ENCODE measurements around the gene MGA. TPM values are rescaled to one million over a fixed set of nuclear protein-coding genes. Genes with fewer than 3 reads are reported as not detected.
"Not testable (repeated sequence)": the region's sequence is repeated elsewhere in the genome, so short reads cannot be mapped to it uniquely, and the experiment has no call there.

The MGA gene
- total RNA-seq, 1 donor from 2014 or later = 58.3 TPM

DNA sequence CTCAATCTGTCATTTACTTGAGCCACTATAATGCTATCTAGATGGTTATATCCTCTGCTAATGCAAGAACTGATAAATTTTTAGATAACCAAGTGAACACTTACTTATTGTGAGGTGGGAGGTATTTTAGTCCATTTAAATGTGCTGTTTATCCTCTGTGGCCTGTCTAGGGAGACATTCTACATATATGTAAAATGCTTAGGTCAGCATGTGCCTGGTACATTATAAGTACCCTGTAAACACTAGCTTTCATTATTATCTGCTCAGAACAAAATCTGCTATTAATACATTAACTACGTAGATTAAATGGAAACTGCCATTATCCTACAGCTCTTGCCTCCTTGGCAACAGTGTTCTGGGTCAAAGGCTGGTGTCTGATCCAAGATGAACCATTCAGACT lies 72.3 kb downstream of the MGA start:
- TF ChIP-seq, protein P1, sequence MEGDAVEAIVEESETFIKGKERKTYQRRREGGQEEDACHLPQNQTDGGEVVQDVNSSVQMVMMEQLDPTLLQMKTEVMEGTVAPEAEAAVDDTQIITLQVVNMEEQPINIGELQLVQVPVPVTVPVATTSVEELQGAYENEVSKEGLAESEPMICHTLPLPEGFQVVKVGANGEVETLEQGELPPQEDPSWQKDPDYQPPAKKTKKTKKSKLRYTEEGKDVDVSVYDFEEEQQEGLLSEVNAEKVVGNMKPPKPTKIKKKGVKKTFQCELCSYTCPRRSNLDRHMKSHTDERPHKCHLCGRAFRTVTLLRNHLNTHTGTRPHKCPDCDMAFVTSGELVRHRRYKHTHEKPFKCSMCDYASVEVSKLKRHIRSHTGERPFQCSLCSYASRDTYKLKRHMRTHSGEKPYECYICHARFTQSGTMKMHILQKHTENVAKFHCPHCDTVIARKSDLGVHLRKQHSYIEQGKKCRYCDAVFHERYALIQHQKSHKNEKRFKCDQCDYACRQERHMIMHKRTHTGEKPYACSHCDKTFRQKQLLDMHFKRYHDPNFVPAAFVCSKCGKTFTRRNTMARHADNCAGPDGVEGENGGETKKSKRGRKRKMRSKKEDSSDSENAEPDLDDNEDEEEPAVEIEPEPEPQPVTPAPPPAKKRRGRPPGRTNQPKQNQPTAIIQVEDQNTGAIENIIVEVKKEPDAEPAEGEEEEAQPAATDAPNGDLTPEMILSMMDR (IDR thresholded peaks at IDR 0.05) = no peak
- ATAC-seq (ENCODE audit: low read depth) (no peak), DNase-seq (no peak)
- H3K4me1 Mint-ChIP-seq = peaks cover 13% of the 10 kb centered on the region
- H3K36me3 Mint-ChIP-seq (ENCODE audit: low read depth) = peaks cover 63% of the 10 kb centered on the region
- no peaks in the 10 kb centered on the region for H3K9me3 Mint-ChIP-seq
- H3K27me3 Mint-ChIP-seq = no peaks in the 10 kb centered on the region
- H3K4me3 Mint-ChIP-seq = no peak overlapping the region
- no peak overlapping the region for H3K27ac Mint-ChIP-seq
- ChIA-PET CTCF (no interaction called here), POLR2A (no interaction called here)
- intact Hi-C loops (cut with micrococcal nuclease) = loop anchor here (5.0 to 10.0 kb wide), 2 partner anchors 35 to 268 kb away; no protein-coding TSS in a partner anchor

DNA sequence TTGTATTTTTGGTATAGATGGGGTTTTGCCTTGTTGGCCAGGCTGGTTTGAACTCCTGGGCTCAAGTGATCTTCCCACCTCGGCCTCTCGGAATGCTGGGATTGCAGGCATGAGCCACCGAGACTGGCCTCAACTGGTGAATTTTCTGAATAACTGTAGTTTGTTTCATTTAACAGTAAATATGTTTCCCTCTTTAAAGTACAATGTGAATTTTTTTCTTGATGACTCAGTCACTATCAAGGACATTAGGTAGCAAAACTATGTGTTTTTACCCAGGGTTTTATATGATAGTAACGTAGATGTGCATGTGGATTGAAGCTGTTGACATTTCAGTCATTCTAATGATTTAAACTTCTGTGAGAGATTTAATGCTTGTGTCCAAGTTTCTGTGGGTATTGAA lies 73.9 kb downstream of the MGA start:
- DNase-seq (no peak), ATAC-seq (ENCODE audit: low read depth) (no peak)
- ChIA-PET CTCF (no interaction called here), POLR2A (no interaction called here)
- Mint-ChIP-seq H3K27ac (no peak overlapping the region), H3K27me3 (no peaks in the 10 kb centered on the region), H3K4me1 (peaks cover 10% of the 10 kb centered on the region), H3K9me3 (no peaks in the 10 kb centered on the region), H3K36me3 (ENCODE audit: low read depth) (peaks cover 71% of the 10 kb centered on the region), H3K4me3 (no peak overlapping the region)
- intact Hi-C loops (cut with micrococcal nuclease) = loop anchor here (5.0 to 10.0 kb wide), 2 partner anchors 37 to 269 kb away; no protein-coding TSS in a partner anchor
- TF ChIP-seq, protein P1 (IDR thresholded peaks at IDR 0.05) = no peak

DNA sequence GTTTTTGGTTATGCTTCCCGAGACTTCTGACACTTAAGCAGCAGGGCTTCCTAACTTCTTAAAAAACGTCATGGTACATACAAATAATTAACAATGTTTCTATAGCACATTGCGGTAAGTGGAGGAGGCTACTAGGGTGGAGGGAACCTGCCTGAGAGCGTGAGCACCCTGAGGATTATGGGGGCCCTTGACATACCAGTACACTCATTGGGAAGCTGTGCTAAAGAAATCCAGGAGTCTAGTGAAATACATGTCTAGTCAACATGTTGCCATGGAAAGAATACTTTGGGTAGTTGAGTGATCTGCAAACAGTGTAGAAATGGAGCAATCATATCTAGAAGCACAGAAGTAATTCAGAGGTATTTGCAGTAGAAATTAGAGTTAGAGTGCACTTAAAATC lies 74.8 kb downstream of the MGA start:
- ATAC-seq (ENCODE audit: low read depth) (no peak), DNase-seq (no peak)
- Mint-ChIP-seq H3K4me3 (no peak overlapping the region), H3K9me3 (no peaks in the 10 kb centered on the region), H3K36me3 (ENCODE audit: low read depth) (peaks cover 73% of the 10 kb centered on the region), H3K4me1 (peaks cover 9% of the 10 kb centered on the region), H3K27ac (no peak overlapping the region), H3K27me3 (no peaks in the 10 kb centered on the region)
- POLR2A ChIA-PET = no interaction called here
- TF ChIP-seq, protein P1 (IDR thresholded peaks at IDR 0.05) = no peak
- CTCF ChIA-PET = interaction anchor here (1.7 kb wide), 1 partner anchor 269 kb away, joined by 4 read pairs; no protein-coding TSS in a partner anchor
- intact Hi-C loops (cut with micrococcal nuclease) = loop anchor here (10.0 kb wide), 1 partner anchor 270 kb away; no protein-coding TSS in a partner anchor

DNA sequence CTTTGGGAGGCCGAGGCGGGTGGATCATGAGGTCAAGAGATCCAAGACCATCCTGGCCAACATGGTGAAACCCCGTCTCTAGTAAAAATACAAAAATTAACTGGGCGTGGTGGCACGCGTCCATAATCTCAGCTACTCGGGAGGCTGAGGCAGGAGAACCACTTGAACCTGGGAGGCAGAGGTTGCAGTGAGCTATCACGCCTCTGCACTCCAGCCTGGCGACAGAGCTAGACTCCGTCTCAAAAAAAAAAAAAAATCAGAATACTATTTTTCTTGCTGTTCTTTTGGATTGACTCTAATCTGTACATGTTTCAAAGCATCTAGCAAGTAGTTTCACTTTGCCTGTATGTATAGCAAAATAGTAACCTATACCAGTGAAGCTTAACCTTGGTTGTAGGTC lies 75.3 kb downstream of the MGA start:
- intact Hi-C loops (cut with micrococcal nuclease) = loop anchor here (10.0 kb wide), 1 partner anchor 271 kb away; no protein-coding TSS in a partner anchor
- DNase-seq; POLR2A ChIA-PET; ATAC-seq (ENCODE audit: low read depth); H3K4me1 Mint-ChIP-seq; H3K9me3 Mint-ChIP-seq; H3K27me3 Mint-ChIP-seq; H3K27ac Mint-ChIP-seq; H3K4me3 Mint-ChIP-seq: not testable (repeated sequence)
- CTCF ChIA-PET = interaction anchor here (1.7 kb wide), 1 partner anchor 270 kb away, joined by 4 read pairs; no protein-coding TSS in a partner anchor
- H3K36me3 Mint-ChIP-seq (ENCODE audit: low read depth) = peaks cover 72% of the 10 kb centered on the region

DNA sequence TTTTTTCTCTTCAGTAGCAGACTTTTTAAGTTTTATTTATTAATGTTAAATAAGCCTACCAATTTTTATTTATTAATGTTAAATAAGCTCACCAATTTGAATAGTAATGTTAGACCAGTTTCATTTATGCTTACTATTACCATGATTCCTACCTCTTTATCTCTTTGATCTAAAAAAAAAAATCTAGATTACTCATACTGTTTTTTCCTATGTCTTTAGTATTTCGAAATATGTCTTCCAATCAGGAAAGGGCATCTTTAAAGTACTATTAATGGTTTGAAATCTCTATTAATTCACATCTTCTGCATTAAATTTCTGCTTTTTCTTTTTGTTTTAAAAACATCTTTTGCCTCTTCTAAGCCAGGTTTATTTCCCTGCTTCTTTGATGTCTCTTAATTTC lies 86.6 kb downstream of the MGA start:
- Mint-ChIP-seq H3K27me3 (no peaks in the 10 kb centered on the region), H3K4me3 (no peak overlapping the region), H3K9me3 (no peaks in the 10 kb centered on the region), H3K27ac (no peak overlapping the region), H3K4me1 (no peaks in the 10 kb centered on the region), H3K36me3 (ENCODE audit: low read depth) (peaks cover 62% of the 10 kb centered on the region)
- CTCF ChIA-PET = interaction anchor here (1.0 kb wide), 1 partner anchor 27 kb away, joined by 3 read pairs; the partner anchor contains the start of gene MAPKBP1
- POLR2A ChIA-PET = interaction anchor here (0.7 kb wide), 1 partner anchor 18 kb away, joined by 3 read pairs; no protein-coding TSS in a partner anchor
- ATAC-seq (ENCODE audit: low read depth) (no peak), DNase-seq (no peak)
- intact Hi-C loops (cut with micrococcal nuclease) = no loop called here
- TF ChIP-seq, protein P1 (IDR thresholded peaks at IDR 0.05) = no peak

DNA sequence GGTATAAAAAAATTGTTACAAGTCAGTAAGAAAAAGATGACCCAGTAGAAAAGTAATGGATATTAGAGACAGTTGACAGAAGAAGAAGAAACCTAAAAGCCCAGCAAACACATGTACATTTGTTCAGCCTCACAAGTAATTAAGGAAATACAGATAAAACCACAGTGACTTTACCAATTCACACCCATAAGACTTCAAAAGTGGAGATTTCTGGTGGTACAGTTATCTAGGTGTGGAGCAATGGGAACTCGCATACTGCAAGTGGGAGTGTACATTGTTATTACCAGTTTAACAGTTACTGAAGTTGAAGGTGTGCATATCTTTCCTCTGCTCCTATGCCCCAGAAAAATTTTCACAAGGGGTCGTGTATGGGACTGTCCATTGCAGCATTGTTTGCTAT lies 96.0 kb downstream of the MGA start:
- intact Hi-C loops (cut with micrococcal nuclease) = no loop called here
- ChIA-PET CTCF (no interaction called here), POLR2A (no interaction called here)
- peaks cover 73% of the 10 kb centered on the region for H3K36me3 Mint-ChIP-seq (ENCODE audit: low read depth)
- H3K4me1 Mint-ChIP-seq = no peaks in the 10 kb centered on the region
- no peaks in the 10 kb centered on the region for H3K9me3 Mint-ChIP-seq
- no peaks in the 10 kb centered on the region for H3K27me3 Mint-ChIP-seq
- ATAC-seq (ENCODE audit: low read depth) = no peak
- no peak overlapping the region for H3K4me3 Mint-ChIP-seq
- TF ChIP-seq, protein P1 (IDR thresholded peaks at IDR 0.05) = no peak
- no peak overlapping the region for H3K27ac Mint-ChIP-seq
- no peak for DNase-seq
